Measurements from ENCODE around the gene TPCN1.

TPCN1 gene

DNA sequence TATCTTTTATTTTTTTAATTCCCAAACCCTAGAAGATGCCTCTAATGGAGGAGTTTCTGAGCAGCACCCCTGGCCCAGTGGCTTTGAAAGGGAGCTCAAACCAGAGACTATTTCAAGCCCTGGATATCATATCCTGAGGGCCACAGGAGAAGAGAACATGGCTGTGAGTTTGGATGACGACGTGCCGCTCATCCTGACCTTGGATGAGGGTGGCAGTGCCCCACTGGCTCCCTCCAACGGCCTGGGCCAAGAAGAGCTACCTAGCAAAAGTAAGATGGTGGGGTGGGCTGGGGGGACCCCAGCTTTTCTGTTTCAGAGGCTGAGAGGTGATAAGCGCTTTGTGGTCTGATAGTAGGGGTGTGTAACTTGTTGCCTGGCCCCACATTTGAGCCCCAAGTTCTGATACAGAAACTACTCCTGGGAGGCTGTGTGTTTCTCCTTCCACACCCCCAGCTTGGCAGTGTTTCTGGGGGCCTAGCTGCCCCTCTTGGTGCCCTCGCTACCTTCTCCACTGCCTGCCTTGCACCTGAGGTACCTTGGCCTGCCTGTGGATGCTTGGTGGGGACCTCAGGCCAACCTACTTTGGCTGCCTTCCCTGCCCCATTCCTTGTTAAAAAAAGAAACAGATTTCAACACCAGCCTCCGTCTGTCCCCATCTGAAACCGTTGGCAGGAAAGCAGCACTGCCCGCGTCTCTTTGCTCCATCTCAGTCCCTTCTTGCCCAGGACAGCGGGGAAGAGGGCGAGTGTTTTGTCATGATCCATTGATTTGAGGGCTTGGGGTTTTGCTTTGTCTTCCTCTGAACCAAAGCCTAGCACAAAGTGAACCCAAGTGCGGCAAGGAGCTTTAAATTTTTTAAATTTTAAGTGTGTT lies 5.7 kb downstream of the TPCN1 start:
- DNase-seq (ENCODE audit: low read depth): no peak

DNA sequence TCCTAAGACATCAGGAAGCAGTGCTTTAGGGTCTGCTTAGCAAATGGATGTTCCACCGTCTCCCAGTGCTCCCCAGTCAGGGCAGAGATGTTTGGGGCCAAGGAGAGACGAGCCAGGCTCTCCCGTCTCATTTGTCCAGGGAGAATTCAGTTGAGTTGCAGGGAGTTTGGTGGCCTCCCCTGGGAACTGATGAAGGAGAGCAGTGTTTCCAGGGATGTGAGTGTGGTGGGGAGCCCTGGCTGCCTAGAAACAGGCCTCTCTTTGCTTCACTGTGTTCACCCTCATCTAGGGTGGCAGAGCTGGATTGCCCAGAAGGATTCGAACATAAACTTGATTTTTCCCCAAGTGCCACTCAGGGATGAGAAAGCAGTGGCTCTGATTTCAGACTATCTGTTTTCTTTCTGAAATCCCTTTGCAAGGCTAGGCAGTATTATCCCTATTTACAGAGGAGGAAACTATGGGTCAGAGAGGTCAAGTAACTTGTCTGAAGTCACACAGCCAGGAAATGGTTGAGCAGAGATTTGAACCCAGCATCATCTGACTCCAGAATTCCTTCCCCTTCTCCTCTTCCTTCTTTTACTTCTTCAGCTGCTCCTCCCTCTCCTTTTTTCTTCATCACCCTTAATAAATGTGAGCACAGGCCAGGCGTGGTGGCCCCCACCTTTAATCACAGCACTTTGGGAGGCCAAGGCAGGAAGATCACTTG lies 6.6 kb downstream of the TPCN1 start:
- DNase-seq (ENCODE audit: low read depth): no peak

DNA sequence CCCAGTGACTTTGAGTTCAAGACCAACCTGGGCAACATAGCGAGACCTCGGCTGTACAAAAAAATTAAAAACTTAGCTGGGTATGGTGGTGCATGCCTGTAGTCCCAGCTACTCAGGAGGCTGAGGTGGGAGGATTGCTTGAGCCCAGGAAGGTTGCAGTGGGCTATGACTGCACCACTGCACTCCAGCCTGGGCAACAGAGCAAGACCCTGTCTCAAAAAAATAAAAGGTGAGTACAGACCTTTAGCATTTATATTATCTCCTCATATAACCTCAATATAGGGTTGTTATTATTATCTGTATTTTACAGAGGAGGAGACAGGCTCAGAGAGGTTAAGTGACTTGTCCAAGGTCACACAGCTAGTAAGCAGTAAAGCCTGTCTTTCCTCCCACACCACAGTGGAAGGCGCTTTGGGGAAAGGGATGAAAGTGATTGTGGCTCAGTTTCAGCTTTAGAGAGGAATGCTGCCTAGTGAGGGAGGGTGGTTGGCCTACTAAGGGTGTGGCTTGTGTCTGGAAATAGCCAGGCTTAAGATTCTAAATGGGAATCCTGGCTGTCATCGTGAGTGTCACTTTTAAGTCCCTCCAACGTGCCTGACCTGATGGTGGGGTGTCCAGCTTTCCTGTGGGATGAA lies 7.2 kb downstream of the TPCN1 start:
- no peak for DNase-seq (ENCODE audit: low read depth)

DNA sequence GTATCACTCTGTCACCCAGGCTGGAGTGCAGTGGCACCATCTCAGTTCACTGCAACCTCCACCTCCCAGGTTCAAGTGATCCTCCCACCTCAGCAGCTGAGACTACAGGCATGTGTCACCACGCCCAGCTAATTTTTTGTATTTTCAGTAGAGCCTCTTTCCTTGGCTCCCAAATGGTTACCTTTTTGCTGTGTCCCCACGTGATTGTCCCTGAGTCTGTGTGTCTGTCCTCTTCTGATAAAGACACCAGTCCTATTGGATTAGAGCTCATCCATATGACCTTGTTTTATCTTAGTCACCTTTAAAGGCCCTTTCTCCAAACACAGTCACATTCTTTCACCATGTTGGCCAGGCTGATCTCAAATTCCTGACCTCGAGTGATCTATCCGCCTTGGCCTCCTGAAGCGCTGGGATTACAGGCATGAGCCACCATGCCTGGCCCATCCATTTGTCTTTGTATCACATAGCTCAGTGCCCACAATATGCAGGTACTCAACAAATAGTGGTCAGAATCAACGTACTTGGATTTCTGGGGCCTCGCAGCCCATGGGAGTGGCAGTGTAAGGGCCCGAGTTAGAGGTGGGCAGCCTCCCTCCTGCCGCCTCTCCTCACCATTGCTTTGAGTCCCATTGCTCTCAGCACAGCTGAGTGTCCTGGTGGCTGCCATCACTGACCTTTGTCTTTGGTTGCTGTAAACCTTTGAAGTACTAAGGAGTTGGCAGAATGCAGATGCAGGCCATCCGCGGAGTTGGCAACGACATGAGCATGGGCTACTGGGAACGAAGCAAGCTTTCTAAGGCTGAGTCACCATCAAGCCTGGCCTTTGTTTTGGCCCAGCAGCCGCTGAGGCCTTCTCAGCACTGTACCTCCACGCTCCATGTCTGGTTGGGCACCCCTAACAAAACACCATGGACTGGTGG lies 9.3 kb downstream of the TPCN1 start:
- no peak for DNase-seq (ENCODE audit: low read depth)

DNA sequence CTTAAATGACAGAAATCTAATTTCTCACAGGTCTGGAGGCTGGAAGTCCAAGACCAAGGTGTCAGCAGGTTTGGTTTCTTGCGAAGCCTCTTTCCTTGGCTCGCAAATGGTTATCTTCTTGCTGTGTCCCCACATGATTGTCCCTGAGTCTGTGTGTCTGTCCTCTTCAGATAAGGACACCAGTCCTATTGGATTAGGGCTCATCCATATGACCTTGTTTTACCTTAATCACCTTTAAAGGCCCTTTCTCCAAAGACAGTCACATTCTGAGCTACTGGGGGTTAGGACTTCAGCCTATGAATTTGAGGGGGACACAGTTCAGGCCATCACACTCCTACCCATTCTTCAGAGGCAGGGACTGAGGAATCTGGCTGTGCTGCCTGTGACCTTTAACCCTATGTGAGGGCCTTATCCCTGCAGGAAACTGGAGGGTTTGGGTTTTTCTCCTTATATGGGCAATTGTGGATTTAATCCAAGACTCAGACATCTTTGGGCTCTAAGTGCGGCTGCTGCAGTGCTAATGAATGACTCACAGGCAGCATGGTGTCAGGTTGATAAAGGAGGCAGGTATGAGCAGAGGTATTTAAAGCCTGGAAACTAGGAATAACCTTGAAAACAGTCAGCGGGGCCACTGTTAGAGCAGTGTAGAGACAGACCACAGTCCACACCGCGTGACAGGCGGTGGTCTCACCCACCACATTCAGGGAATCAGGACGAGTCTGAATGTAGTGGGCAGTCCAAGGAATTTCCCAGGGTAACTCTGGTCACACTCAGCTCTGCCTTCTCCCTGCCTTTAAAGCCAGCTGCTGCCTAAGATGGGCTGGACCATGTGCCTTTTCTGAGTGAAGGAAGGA lies 10.2 kb downstream of the TPCN1 start:
- DNase-seq (ENCODE audit: low read depth): no peak

GRCh38 chr12:113232089-113232839 lies 11.0 kb downstream of the TPCN1 start:
- DNase-seq (ENCODE audit: low read depth): no peak

DNA sequence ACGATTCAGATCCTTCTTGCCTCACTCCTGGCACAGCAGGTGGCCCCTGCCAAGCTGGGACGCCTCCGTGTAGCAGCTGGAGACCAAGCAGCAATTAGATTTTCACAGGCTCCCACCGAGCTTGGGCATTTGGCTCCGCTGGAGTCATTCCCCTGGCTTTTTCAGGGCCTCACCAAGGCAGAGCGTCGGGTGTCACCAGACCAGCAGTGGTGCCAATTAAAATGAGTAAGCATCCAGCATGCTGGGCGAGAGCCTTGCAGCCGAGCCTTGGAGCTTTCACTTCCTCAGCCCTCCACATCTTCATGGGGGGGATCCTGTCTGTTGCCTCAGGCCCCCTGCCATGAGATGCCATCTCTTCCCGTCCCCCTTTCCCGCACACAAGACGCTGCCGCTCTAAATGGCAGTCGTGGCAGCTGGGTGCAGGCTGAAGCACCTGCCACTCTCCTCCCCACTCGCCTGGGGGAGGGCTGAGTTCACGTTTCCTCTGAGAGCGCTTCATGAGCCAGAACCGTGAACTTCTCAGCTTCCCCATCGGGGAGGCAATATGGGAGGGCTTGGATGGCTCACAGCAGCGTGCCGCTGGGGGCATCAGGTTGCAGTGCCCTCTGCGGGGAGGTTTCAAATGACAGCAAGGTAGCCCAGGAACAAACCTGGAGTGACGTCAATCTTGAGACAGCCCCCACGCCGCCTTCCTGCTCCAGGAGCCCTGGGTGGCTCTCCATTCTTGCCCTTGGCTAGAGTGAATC lies 11.7 kb downstream of the TPCN1 start:
- DNase-seq (ENCODE audit: low read depth): no peak

- no peak for DNase-seq (ENCODE audit: low read depth)
Observed at GRCh38 chr12:113233967-113234366, 12.7 kb downstream of the TPCN1 start.

- DNase-seq (ENCODE audit: low read depth): no peak
Observed at GRCh38 chr12:113234483-113234882, 13.2 kb downstream of the TPCN1 start.

DNA sequence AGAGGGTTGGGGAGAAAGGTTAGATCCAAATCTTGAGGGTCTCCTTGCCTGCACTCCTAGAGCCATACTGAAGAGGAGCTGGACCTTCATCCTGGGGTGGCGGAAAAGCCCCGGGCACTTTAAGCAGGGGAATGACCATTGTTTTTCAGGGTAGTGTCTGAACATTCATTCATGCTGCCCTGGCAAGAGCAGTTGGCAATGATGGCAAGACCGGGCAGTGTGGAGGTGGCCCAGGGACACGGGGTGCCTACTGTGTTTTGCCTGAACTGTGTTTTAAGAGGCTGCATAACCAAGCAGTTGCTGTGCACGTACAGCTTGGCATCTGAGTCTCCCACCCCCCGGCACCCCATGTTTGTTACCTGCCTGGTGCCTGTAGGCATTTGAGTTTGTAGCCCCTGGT lies 14.7 kb downstream of the TPCN1 start:
- DNase-seq (ENCODE audit: low read depth): no peak

DNA sequence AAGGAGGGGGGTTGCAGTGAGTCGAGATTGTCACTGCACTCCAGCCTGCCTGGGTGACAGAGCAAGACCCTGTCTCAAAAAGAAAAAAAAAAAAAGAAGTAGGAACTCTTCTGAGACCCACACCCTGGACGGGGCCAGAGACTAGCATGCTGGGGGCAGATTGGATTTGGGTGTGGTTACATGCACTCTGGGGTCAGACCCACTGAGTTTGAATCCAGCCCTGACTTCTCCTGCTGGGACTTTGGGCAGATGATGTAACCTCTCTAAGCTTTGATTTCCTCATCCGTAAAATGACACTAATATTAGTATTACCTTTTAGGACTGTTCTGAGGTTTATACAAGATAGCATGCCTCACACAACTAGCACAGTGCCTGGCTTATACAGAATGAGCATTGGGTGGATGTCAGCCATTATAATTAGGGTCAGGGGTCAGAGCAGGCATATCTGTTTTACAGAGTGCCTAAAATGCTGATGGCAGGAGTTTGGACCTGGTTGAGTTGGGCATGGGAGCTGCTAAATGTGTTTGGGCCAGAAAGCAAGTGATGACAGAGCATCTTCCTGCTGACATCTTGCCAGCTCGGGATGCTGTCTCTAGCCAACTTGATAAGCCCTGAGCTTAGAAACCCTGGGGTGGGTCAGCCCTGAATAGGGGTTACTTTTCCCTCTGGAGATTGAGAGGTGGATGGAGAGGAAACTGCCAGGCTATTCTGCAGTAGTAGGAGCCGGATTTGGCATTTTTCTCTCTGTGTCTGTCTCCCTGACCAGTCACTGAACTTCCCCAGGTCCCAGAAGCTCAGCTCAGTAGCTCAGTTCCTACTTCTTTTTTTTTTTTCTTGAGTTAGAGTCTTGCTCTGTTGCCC lies 15.5 kb downstream of the TPCN1 start:
- no peak for DNase-seq (ENCODE audit: low read depth)

DNA sequence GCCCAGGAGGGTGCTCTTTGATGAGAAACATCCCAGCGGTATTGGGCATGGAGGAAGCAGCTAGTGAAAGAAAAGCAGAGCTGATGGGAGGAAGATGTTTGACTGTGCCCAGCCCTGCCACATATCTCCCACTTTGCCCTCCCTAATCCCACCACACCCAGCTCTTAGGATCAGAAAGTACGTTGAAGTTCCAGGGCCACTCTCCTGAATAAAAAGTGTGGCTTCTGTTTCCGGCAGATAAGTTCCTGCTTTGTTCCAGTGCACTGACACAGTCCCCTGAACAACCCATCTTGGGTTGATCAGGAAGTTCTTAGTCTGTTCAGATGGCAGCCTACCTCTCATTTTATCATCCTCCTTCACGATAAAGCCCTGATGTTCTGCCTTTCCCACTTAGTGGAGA lies 16.5 kb downstream of the TPCN1 start:
- no peak for DNase-seq (ENCODE audit: low read depth)

DNA sequence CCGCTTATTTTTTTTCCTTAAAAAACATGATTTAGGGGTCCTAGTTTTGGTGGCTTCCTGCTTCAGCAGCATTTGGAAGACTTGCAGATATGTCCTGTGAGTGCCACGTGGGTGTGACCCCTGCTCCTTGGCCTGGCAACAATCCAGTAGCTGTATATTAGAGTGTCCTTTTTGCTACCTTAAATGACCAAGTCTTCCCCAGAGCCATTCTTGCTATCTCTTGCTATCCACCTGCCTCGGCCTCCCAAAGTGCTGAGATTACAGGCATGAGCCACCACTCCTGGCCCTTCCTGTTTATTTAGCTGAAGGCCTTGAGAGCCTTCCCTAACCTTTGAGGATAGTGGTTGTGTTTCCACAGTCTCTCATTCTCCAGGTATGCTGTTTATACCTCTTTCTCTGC lies 17.0 kb downstream of the TPCN1 start:
- no peak for DNase-seq (ENCODE audit: low read depth)

- DNase-seq (ENCODE audit: low read depth): no peak
Observed at GRCh38 chr12:113239288-113239771, 18.1 kb downstream of the TPCN1 start.

- no peak for DNase-seq (ENCODE audit: low read depth)
Observed at GRCh38 chr12:113239811-113240331, 18.6 kb downstream of the TPCN1 start.

- DNase-seq (ENCODE audit: low read depth): no peak
Observed at GRCh38 chr12:113240395-113240794, 19.1 kb downstream of the TPCN1 start.

GRCh38 chr12:113241191-113242025 lies 20.1 kb downstream of the TPCN1 start:
- DNase-seq (ENCODE audit: low read depth): peak; percentile 80
